Adrenal gland (tissue), 5 donors: ENCODE data around the gene TMEM38A.

Experiments used
- POLR2A ChIP-seq, 2 donors: fragments of 450-650 bp; IDR thresholded peaks; one replicate each; pipeline ENCODE4 v1.6.1; 2017; ENCODE audit warnings: antibody characterized with exemption in 2 of 2, mild to moderate bottlenecking in 2 of 2, moderate library complexity in 1 of 2
- TF ChIP-seq, protein P1 (sequence below), 6 experiments: fragments of 450-650 bp in 4 of 6; fragments of 200-600 bp in 2 of 6; sonication (generic) in 1 of 6; IDR thresholded peaks; 1 replicate in 5 of 6; 2 replicates in 1 of 6; pipeline versions ENCODE4 v1.5.1 to v1.8.0; 2016 to 2021; ENCODE audit warnings: antibody characterized with exemption in 6 of 6, mild to moderate bottlenecking in 2 of 6, moderate library complexity in 1 of 6
- donor health status: DM: no; HTN: no; CAD: no.

DNA sequence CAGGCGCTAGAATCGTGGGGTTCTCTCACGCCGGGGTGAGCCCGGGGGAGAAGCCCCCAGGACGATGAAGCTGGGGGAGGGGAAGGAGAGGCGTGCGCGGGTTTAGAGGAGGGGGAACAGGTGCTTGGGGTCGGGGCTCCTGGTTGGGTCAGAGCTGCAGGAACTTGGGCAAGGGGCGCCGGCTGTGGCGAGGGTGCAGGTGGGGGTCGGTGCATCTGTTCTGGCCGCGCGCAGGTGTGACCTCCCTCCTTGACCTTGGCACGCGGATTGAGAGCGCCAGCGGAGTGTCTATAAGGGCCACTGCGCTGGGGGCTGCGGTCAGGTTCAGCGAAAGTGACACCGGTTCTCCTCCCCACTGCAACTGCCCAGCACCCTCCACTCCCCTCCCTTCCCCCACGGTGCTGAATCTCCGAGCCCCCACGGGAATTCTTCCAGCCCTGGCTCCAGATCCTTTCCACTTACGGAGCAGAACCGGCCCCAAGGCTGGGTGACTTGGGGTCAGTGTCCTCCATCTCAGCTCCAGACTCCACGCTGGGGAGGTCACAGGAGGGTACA is 618 bp downstream of the TMEM38A start:
- TF ChIP-seq, protein P1, sequence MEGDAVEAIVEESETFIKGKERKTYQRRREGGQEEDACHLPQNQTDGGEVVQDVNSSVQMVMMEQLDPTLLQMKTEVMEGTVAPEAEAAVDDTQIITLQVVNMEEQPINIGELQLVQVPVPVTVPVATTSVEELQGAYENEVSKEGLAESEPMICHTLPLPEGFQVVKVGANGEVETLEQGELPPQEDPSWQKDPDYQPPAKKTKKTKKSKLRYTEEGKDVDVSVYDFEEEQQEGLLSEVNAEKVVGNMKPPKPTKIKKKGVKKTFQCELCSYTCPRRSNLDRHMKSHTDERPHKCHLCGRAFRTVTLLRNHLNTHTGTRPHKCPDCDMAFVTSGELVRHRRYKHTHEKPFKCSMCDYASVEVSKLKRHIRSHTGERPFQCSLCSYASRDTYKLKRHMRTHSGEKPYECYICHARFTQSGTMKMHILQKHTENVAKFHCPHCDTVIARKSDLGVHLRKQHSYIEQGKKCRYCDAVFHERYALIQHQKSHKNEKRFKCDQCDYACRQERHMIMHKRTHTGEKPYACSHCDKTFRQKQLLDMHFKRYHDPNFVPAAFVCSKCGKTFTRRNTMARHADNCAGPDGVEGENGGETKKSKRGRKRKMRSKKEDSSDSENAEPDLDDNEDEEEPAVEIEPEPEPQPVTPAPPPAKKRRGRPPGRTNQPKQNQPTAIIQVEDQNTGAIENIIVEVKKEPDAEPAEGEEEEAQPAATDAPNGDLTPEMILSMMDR (IDR thresholded peaks at IDR 0.05), result no peak
- TF ChIP-seq POLR2A (IDR thresholded peaks at IDR 0.05), result no peak
